Right lung (tissue), 5 donors: ENCODE data around the gene NINJ2. TPM values are rescaled to one million over a fixed set of nuclear protein-coding genes. Genes with fewer than 3 reads are reported as not detected.

Experiments
- DNase-seq, 2 donors: peaks; one replicate each; pipeline ENCODE4 v3.0.0-alpha.2; 2013
- polyA plus RNA-seq, 5 donors: library from polyadenylated mRNA; unstranded; fragments of 120-200 nt; gene quantifications; one replicate each; pipeline versions ENCODE4 v1.2.1 to v1.2.3, GENCODE V29; 2013; ENCODE audit warnings: inconsistent platforms in 1 of 5, low replicate concordance in 1 of 5; ENCODE audit not compliant: insufficient read length in 5 of 5, insufficient read depth in 1 of 5

Gene NINJ2
- polyA plus RNA-seq, 5 donors, result 0.93 to 4.4 (median 1.8) TPM

GRCh38 chr12:615620-616019 lies 47.6 kb downstream of the NINJ2 start:
- no peak for DNase-seq

GRCh38 chr12:614411-614970 lies 48.8 kb downstream of the NINJ2 start:
- no peak for DNase-seq

DNA sequence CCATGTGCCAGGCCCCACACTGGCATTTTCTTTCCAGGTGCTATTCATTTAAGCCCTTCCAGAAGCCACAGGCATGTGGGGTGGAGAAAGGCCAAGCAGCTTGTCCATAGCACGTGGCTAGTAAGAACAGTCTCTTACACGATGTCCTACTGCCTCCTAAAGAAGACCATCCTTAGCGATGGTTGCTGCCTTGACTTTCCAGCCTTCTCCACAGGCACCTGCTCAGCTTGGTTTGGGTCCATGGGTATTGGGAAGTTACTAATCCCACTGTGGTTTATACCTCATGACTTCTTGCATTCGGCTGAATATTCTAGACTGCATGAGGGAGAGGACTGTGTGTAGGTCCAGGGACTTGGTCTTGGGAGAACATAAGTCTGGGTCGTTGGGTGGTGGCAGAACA lies 49.2 kb downstream of the NINJ2 start:
- no peak for DNase-seq

DNA sequence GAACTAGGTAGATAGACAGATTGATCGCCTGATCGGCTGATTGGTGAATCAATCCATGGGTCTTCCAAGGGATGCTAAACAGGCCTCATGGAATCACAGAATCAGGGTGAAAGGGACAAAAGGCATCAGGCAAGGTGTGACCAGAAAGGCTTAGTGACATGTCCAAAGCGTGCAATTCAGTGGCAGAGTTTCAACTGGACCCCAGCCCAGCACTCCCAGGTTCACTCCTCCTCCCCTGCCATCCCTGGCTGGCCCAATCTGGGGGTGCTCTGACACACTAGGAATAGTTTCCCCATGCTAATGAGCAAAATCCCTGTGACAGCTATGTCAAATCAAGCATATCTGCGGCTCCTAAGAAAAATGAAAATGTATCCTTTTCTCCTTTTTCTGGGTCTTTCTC lies 50.4 kb downstream of the NINJ2 start:
- no peak for DNase-seq

DNA sequence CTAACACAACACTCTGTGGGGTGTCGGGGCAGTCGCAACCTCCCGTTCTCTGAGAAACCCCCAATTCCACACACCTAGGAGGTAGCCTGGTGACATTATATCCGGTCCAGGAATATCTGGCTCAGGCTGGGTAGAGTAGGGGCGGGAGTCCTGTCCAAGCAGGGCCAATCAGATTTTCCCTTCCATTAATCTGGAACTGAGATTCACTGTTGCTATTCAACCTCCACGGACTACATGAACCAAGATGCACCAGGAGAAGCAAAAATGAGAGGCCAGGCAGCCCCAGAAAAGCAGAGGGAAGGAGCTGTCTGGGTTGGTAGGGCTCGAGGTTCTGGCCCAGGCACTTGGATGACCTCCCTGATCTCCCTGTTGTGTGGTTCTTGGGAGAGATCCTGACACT lies 51.0 kb downstream of the NINJ2 start:
- no peak for DNase-seq

GRCh38 chr12:611721-612120 lies 51.5 kb downstream of the NINJ2 start:
- DNase-seq, result no peak

DNA sequence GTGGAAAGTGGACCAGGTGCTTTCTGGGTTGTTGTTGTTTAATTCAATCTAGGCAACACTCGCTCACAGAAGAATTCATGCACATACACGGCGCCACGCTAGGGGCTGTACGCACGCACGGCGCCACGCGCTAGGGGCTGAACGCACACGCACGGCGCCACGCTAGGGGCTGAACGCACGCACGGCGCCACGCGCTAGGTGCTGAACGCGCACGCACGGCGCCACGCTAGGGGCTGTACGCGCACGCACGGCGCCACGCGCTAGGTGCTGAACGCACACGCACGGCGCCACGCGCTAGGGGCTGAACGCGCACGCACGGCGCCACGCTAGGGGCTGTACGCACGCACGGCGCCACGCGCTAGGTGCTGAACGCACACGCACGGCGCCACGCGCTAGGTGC lies 54.3 kb downstream of the NINJ2 start:
- no peak for DNase-seq

GRCh38 chr12:608413-608812 lies 54.8 kb downstream of the NINJ2 start:
- no peak for DNase-seq

DNA sequence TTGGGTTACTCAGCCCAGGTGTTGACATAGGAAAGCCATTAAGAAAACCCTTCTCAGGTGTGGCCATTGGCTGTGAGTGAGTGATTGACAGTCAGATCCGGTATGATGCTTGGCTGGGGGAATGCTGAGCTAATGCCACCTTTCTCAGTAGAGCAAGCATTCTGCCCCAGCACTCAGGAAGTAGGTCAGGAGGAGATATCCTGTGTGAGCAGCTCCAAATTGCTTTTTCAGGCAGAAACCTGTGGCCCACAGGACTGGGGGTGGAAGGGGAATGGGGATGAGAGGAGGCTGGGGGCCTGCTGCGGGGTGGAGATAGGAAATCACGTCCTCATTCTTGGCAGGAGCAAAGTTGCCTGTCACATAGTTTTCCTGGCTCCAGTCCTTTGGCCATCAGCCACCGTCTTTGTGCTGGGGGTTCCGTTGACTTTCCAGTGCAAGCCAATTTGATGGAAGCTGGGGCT lies 55.7 kb downstream of the NINJ2 start:
- peak in 1 of 2 donors; percentile 63 for DNase-seq

- no peak for DNase-seq
Measured at GRCh38 chr12:604956-605355, 58.3 kb downstream of the NINJ2 start.

GRCh38 chr12:602700-603068 lies 60.6 kb downstream of the NINJ2 start:
- no peak for DNase-seq

GRCh38 chr12:601976-602699 lies 61.1 kb downstream of the NINJ2 start:
- DNase-seq, result no peak

- no peak for DNase-seq
Measured at GRCh38 chr12:599756-600155, 63.5 kb downstream of the NINJ2 start.

DNA sequence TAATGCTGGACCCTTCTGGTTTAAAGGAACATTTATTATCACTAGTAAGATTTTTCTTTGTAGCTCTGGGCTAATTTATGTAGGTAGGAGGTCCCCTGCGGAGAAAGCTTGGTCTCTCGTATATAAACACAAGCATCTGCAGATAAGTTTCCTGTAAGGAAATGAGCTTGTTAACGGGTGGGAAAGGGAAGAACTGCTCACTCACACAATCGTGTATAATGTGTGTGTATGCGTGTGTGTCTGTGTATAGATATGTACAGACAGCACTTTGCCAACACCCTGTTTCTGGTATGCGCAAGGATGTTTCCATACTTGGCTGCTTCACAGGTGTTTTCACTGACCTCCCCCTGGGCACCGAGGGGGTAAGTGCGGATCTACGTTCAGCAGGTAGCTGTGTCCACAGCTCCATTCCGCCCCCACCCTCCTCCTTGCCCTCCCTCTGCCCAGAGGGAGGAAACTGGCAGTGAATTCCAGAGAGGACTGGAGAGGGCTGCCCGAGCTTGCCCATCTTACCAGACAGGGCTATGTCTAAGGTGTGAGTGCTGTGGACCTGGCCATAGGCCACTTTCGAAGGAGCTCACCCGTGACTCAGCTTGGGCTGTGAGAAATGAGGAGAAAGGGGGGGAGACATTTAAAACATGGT lies 65.2 kb downstream of the NINJ2 start:
- no peak for DNase-seq

DNA sequence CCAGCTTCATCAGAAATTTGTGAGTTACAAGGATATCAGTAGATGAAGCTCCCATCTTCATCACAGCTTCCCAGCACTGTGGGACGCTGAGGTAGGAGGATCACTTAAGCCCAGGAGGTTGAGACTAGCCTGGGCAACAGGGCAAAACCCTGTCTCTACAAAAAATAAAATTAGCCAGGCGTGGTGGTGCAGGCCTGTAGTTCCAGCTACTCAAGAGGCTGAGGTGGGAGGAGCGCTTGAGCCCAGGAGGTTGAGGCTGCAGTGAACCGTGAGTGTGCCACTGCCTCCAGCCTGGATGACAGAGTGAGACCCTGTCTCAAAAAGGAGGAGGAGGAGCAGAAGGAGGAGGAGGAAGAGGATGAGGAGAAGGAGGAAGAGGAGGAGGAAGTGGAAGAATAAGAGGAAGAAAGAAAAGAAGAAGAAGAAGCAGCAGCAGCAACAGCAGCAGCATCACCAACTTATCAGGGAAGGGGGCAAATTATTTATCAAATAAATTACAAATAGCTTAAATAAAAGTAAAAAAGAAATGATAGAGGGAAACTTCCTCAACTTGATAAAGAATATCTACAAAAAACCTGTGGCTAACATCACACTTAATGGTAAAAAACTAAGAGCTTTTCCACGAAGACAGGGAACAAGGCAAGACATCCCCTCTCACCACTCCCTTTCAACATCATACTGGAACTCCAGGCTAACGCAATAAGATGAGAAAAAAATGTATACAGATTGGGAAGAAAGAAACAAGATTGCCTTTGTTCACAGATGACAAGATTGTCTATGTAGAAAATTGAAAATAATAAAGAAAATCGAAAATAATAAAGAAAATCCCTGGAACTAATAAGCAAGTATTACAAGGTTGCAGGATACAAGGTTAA lies 69.6 kb downstream of the NINJ2 start:
- DNase-seq, result no peak

DNA sequence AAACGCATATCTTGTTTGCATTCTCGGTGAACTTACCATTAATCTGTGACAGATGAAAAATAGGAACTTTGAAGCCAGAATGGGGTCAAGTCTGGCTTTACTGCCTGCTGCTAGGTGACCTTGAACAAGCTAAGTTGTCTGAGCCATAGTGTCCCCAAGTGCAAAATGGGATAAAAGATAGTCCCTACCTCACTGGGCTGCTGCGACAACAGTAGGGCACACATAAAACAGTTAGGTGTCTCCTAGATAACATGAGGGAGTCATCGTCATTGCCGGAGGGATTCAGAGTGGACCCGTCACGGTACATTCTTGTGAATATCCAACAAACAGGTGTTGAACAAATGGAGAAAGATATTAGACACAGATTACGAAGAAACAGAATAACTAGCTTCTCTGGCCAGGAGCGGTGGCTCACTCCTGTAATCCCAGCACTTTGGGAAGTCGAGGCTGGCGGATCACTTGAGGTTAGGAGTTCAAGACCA lies 71.2 kb downstream of the NINJ2 start:
- DNase-seq, result no peak

GRCh38 chr12:591167-592023 lies 71.8 kb downstream of the NINJ2 start:
- no peak for DNase-seq

- DNase-seq, result no peak
Measured at GRCh38 chr12:590206-590750, 73.0 kb downstream of the NINJ2 start.

- DNase-seq, result no peak
Measured at GRCh38 chr12:588646-589045, 74.6 kb downstream of the NINJ2 start.

DNA sequence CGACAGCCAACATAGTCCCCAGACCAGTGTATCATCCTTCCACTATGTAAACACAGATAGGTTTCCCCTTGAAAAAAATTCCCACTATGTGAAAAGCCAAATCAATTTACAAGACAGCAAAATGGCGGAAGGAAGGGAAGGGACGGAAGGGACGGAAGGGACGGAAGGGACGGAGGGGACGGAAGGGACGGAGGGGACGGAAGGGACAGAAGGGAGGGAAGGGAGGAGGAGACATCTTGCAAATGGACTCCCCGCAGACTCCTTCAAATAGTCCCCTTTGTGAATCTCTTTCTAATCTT lies 75.3 kb downstream of the NINJ2 start:
- no peak for DNase-seq
